Measurements from ENCODE around the gene PPP1R3G. TPM values are rescaled to one million over a fixed set of nuclear protein-coding genes. Genes with fewer than 3 reads are reported as not detected.
A peak's percentile ranks its signal among the peaks of the same experiment; 100 is the strongest.

The PPP1R3G gene
- total and polyA plus RNA-seq, 7 donors = 0.06 to 0.50 (median 0.13) TPM

DNA sequence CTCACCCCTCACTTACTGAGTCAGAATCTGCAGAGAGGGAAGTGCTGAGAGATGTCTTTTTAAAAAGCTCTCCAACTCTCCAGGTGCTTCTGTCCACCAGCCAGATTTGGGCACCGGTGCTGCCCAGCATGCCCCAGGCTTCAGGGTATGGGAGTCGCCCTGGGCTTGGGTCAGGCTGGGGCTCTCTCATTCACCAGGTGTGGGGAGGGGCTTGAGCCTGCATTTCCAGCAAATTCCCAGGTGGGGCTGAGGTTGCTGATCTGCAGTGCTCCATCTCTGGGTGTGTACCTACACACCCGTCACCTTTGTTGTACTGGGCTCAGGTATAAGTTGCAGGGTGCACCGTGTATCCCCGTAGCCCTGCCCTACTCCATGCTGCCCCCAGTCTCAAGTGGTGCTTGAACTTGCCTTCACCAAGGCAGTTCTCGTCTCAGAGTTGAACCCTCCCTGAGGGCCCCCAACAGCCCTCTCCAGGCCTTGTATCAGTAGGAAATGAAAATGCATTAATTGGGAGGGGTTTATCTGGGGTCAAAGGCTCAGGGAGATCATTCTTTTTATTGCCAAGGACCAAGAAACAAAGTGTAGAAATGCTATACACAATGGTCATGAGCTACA lies 23.5 kb downstream of the PPP1R3G start:
- WGBS, 3 donors = 81 to 91% (median 85%) methylated on average over 6 of the region's 6 CpGs
- Histone ChIP-seq H3K27me3 (ENCODE audit: insufficient read depth in 3 of 3, low read length in 2 of 3) (no peaks in the 10 kb centered on the region), H3K4me3 (no peak overlapping the region), H3K36me3 (ENCODE audit: insufficient read depth in 1 of 2, low read depth in 1 of 2) (no peaks in the 10 kb centered on the region), H3K27ac (no peak overlapping the region), H3K4me1 (peaks cover 13% of the 10 kb centered on the region), H3K9me3 (no peaks in the 10 kb centered on the region)
- intact Hi-C loops (cut with DNase I) = no loop called here
- DNase-seq (no peak), ATAC-seq (peak in 2 of 4 donors; percentile 11 to 36)
- TF ChIP-seq, protein P1, sequence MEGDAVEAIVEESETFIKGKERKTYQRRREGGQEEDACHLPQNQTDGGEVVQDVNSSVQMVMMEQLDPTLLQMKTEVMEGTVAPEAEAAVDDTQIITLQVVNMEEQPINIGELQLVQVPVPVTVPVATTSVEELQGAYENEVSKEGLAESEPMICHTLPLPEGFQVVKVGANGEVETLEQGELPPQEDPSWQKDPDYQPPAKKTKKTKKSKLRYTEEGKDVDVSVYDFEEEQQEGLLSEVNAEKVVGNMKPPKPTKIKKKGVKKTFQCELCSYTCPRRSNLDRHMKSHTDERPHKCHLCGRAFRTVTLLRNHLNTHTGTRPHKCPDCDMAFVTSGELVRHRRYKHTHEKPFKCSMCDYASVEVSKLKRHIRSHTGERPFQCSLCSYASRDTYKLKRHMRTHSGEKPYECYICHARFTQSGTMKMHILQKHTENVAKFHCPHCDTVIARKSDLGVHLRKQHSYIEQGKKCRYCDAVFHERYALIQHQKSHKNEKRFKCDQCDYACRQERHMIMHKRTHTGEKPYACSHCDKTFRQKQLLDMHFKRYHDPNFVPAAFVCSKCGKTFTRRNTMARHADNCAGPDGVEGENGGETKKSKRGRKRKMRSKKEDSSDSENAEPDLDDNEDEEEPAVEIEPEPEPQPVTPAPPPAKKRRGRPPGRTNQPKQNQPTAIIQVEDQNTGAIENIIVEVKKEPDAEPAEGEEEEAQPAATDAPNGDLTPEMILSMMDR (IDR thresholded peaks at IDR 0.05) = no peak

- DNase-seq = no peak
- no peak for ATAC-seq
- no peaks in the 10 kb centered on the region for H3K36me3 ChIP-seq (ENCODE audit: insufficient read depth in 1 of 2, low read depth in 1 of 2)
- TF ChIP-seq, protein P1 (IDR thresholded peaks at IDR 0.05) = no peak
- WGBS, 3 donors = 93 to 95% (median 93%) methylated on average over 10 of the region's 10 CpGs
- peaks cover 13% of the 10 kb centered on the region for H3K4me1 ChIP-seq
- H3K9me3 ChIP-seq = no peaks in the 10 kb centered on the region
- intact Hi-C loops (cut with DNase I) = no loop called here
- H3K27me3 ChIP-seq (ENCODE audit: insufficient read depth in 3 of 3, low read length in 2 of 3) = no peaks in the 10 kb centered on the region
- no peak overlapping the region for H3K4me3 ChIP-seq
- H3K27ac ChIP-seq = no peak overlapping the region
These were observed 24.3 kb downstream of the PPP1R3G start for GRCh38 chr6:5109436-5109835.

- ATAC-seq = no peak
- Histone ChIP-seq H3K36me3 (ENCODE audit: insufficient read depth in 1 of 2, low read depth in 1 of 2) (no peaks in the 10 kb centered on the region), H3K4me3 (no peak overlapping the region), H3K27ac (no peak overlapping the region), H3K4me1 (peaks cover 13% of the 10 kb centered on the region), H3K9me3 (no peaks in the 10 kb centered on the region), H3K27me3 (ENCODE audit: insufficient read depth in 3 of 3, low read length in 2 of 3) (no peaks in the 10 kb centered on the region)
- intact Hi-C loops (cut with DNase I) = no loop called here
- TF ChIP-seq, protein P1 (IDR thresholded peaks at IDR 0.05) = no peak
- no peak for DNase-seq
- WGBS, 3 donors = 88 to 93% (median 92%) methylated on average over 16 of the region's 16 CpGs
These were observed 25.1 kb downstream of the PPP1R3G start for GRCh38 chr6:5110246-5110645.

GRCh38 chr6:5111626-5112025 lies 26.5 kb downstream of the PPP1R3G start:
- Histone ChIP-seq H3K4me1 (peaks cover 13% of the 10 kb centered on the region), H3K27ac (no peak overlapping the region), H3K4me3 (no peak overlapping the region), H3K9me3 (no peaks in the 10 kb centered on the region), H3K36me3 (ENCODE audit: insufficient read depth in 1 of 2, low read depth in 1 of 2) (no peaks in the 10 kb centered on the region), H3K27me3 (ENCODE audit: insufficient read depth in 3 of 3, low read length in 2 of 3) (no peaks in the 10 kb centered on the region)
- WGBS, 3 donors = 78 to 84% (median 81%) methylated on average over 7 of the region's 7 CpGs
- ATAC-seq = no peak
- DNase-seq = no peak
- intact Hi-C loops (cut with DNase I) = no loop called here
- TF ChIP-seq, protein P1 (IDR thresholded peaks at IDR 0.05) = no peak
